HG02973 (cell line): Measurements from ENCODE around the gene KIR2DL1.
"Not testable (repeated sequence)": the region's sequence is repeated elsewhere in the genome, so short reads cannot be mapped to it uniquely, and the experiment has no call there.

Experiments
- ATAC-seq: cut with Tn5 transposase; IDR thresholded peaks from one replicate; pipeline ENCODE4 v1.9.1; 2021; ENCODE audit warnings: moderate library complexity; ENCODE audit not compliant: unreplicated experiment

Gene KIR2DL1

DNA sequence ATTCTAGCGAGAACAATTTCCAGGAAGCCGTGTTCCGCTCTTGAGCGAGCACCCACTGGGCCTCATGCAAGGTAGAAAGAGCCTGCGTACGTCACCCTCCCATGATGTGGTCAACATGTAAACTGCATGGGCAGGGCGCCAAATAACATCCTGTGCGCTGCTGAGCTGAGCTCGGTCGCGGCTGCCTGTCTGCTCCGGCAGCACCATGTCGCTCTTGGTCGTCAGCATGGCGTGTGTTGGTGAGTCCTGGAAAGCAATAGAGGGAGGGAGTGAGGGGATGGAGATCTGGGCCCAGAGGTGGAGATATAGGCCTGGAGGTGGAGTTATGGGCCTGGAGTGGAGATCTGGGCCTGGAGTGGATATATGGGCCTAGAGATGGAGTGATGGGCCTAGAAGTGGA is at the start of gene KIR2DL1:
Gene KIR2DL1 (plus strand): TSS at position 148 of the 400 bp plus-strand sequence. CDS start 58 bp downstream, at position 206.
- ATAC-seq: not testable (repeated sequence)

DNA sequence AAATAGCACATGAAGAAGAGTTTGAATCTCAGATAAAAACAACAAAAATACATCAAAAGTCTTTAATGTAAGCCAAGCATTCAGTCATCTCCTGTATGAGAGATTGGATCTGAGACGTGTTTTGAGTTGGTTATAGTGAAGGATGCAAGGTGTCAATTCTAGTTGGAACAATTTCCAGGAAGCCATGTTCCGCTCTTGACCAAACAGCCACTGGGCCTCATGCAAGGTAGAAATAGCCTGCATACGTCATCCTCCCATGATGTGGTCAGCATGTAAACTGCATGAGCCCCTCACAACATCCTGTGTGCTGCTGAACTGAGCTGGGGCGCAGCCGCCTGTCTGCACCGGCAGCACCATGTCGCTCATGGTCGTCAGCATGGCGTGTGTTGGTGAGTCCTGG is 45.5 kb upstream of the KIR2DL1 start, which contains the start of gene KIR3DL3:
Gene KIR3DL3 (plus strand): TSS at position 301 of the 400 bp plus-strand sequence. CDS start 55 bp downstream, at position 356.
- ATAC-seq: no peak

GRCh38 chr19:54724644-54725043 is 44.9 kb upstream of the KIR2DL1 start:
- no peak for ATAC-seq

DNA sequence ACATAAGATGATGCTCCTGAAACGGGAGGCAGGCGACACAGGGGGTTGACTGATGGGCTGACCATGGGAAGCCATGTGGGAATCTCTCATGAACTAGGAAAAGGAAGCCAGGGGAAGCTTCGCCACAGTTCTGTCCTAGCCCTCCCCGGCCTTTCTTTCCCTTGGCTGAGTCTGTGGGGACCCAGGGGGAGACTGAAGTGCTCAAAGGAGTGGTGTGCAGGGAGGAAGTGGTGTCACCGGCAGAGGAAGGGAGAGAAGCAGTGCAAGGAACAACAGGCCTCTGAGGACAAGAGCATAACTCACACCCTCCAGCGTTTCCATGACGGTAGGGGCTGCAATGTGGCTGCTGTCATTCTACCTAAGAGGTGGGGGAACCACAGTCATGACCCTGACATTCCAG is 44.3 kb upstream of the KIR2DL1 start:
- ATAC-seq: no peak

DNA sequence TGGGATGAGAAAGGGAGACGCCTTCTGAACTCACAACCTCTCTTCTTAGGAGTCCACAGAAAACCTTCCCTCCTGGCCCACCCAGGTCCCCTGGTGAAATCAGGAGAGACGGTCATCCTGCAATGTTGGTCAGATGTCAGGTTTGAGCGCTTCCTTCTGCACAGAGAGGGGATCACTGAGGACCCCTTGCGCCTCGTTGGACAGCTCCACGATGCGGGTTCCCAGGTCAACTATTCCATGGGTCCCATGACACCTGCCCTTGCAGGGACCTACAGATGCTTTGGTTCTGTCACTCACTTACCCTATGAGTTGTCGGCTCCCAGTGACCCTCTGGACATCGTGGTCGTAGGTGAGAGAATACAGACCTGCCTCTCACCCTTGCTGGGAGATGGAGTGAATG is 42.0 kb upstream of the KIR2DL1 start:
- ATAC-seq: no peak

DNA sequence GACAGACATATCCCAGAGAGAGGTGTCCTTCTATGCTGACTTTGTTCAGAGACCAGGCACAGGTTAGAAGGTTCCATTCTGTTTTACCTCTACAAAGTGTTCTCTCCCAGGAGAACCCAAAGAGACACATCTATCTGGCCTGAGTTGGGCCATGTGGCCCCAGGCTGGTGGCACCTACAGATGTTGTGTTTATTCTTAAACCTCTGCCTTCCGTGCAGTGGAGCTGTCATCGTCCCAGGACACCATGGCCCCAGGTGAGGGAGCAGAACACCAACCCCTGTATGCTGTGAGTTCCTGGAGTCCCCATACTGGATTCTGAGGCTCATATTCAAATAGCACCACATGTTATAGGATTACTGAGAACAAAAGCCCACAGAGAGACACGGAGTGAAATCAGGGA is 41.4 kb upstream of the KIR2DL1 start:
- ATAC-seq: no peak

GRCh38 chr19:54729416-54730188 is 40.0 kb upstream of the KIR2DL1 start:
- no peak for ATAC-seq

DNA sequence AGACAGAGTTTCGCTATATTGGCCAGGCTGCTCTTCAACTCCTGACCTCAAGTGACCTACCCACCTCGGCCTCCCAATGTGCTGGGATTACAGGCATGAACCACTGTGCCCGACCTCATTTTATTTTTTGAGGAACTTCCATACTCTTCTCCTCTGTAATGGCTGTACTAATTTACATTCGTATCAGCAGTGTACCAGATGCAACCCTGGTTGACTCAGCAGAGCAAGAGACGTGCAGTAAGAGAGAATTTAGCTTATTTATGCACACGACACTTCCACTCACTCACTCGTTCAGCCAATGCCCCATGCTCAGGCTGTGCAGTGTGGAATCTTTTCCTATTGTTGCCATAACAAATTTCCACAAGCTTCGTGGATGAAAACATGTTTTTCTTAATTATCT is 38.4 kb upstream of the KIR2DL1 start:
- no peak for ATAC-seq

GRCh38 chr19:54738306-54738705 is 31.3 kb upstream of the KIR2DL1 start, which contains the start of gene KIR2DL3:
KIR2DL3 (plus strand) TSS chr19:54738513; CDS start chr19:54738546, 33 bp downstream.
- ATAC-seq: not testable (repeated sequence)

DNA sequence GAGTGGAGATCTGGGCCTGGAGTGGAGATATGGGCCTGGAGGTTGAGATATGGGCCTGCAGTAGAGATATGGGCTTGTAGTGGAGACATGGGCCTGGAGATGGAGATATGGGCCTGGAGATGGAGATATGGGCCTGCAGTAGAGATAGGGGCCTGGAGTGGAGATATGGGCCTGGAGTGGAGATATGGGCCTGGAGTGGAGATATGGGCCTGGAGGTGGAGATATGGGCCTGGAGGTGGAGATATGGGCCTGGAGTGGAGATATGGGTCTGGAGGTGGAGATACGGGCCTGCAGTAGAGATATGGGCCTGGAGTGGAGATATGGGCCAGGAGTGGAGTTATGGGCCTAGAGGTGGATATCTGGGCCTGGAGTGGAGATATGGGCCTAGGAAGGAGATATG is 30.9 kb upstream of the KIR2DL1 start:
- ATAC-seq: no peak

DNA sequence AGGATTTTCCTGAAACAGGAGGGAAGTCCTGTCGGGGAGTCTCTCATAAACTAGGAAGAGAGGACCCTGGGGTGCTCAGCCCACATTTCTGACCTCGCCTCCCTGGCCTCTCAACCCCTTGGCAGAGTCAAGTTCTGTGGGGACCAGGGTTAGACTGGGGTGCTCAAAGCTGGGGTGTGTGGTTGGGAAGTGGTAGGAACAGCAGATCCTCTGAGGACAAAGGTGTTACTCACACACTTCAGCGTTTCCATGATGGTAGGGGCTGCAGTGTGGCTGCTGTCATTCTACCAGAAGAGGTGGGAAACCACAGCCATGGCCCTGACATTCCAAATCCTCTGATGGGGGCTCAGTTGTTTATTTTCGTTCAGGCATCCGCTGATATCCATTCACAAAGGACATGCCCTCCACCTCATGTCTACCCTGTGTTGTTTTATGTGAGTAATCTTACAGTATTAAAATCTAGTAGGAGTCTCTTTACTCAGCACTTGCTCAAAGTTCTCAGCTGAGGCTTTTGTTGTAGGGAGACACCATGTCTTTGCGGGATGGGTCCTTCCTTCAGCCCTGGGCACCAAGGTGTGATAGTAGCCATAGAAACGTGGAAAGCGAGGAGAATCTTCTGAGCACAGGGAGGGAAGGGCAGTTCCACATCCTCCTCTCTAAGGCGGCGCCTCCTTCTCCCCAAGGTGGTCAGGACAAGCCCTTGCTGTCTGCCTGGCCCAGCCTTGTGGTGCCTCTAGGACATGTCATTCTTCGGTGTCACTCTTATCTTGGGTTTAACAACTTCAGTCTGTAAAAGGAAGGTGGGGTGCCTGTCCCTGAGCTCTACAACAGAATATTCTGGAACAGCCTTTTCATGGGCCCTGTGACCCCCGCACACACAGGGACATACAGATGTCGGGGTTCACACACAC is 29.8 kb upstream of the KIR2DL1 start:
- no peak for ATAC-seq

GRCh38 chr19:54741950-54742349 is 27.6 kb upstream of the KIR2DL1 start:
- ATAC-seq: not testable (repeated sequence)

DNA sequence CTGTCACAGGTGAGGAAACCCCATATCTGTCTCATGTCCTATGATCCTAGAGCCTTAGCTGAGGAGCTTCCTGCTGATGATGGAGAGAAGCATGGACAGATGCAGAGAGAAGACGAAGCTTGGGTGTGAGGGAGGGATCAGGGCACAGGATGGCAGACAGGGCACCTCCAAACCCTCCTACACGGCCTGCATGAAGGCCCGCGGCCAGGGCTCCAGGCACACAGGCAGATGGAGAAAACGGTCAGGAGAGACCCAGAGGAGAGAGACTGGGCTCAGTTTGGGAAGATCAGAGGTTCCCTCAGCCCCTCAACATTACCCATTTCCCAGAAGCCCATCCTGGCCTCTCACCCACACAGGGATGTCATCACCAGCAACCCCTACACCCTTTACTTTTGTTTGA is 25.5 kb upstream of the KIR2DL1 start:
- ATAC-seq: not testable (repeated sequence)

DNA sequence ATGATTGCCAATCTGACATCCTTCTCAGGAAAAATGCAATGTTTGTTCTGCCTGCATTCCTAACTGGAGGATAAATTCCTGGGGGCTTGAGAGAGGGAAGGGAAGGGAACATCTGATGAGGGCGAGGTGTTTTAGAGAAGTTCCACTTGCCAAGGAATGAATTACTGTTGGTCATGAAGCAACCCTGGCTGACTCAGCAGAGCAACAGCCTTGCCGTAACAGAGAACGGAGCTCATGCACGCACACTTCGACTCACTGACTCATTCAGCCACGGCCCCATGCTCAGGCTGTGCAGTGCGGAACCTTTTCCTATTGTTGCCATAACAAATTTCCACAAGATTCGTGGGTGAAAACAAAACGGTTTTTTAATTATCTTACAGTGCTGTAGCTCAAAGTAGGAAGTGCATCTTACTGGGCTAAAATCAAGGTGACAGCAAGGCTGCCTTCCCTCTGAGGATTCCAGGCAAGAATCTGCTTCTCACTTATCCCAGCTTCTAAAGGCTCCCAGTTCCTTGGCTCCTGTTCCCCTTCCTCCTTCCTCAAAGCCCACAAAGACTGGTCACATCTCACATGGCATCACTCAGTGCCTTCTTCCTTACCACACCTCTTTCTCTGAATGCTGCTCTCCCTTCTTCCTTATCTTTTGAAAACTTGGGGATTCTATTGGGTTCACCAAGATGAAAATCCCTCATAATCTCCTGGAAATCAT is 21.8 kb upstream of the KIR2DL1 start:
- not testable (repeated sequence) for ATAC-seq

DNA sequence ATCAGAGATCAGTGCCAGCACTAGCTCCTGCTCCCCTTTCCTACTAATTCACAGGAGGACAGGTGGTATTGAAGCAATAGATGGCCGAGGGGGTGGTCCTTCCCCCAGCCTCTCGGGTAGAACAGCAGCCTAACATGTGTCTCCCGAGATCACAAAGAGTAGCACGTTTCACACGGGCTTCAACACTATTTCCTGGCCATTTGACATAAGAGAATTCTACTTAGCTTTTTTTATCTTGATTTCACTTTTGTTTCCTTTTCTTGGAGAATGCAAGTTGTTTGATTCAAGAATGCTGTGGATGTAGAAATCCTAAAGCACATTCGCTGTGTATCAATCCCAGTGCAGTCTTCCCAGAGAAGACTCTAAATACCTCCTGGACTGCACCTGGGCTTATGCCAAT is 19.3 kb upstream of the KIR2DL1 start:
- ATAC-seq: not testable (repeated sequence)

- ATAC-seq: not testable (repeated sequence)
These were observed 13.1 kb upstream of the KIR2DL1 start for GRCh38 chr19:54756204-54757110.

GRCh38 chr19:54758577-54758976 is 11.0 kb upstream of the KIR2DL1 start:
- not testable (repeated sequence) for ATAC-seq

- ATAC-seq: not testable (repeated sequence)
These were observed 5.4 kb upstream of the KIR2DL1 start for GRCh38 chr19:54764219-54764618.

DNA sequence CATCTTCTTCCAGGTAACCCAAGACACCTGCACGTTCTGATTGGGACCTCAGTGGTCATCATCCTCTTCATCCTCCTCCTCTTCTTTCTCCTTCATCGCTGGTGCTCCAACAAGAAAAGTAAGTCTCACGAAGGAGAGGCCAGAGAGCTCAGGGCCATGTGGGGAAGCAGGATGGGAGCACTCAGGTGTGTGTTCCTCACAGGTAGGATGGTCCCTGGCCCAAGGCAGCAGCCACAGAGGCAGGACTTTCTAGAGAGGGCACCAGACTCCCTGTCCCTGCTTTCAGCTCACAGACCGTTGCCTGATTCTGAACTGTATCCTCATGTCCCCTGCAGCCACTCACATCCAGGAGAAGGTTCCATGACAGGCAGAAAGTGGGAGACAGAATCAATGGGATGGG is 3.1 kb upstream of the KIR2DL1 start:
- not testable (repeated sequence) for ATAC-seq

GRCh38 chr19:54770511-54770910 is 918 bp downstream of the KIR2DL1 start:
- not testable (repeated sequence) for ATAC-seq
